ENCODE results near the gene VIPR1.

VIPR1 gene

DNA sequence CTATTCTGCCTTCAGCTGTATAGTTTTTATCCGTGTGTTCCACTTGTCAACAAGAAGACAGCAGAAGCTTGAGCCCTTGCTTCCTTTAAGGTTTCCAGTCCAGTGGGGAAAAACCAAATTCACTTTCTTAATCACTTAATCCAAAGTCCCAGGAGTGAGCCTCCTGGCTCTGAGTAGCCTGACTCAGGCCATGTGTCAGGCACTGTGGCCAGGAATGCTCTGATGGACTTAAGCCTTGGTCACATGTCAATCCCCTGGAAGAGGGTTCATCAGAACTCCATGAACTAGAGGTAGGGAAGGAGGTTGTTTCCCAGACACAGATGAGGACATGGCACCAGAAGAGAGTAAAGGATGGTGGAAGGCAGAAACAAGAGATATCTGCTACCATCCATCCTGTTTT lies 8.8 kb downstream of the VIPR1 start:
- DNase-seq (ENCODE audit: low read depth in 2 of 2), result no peak

DNA sequence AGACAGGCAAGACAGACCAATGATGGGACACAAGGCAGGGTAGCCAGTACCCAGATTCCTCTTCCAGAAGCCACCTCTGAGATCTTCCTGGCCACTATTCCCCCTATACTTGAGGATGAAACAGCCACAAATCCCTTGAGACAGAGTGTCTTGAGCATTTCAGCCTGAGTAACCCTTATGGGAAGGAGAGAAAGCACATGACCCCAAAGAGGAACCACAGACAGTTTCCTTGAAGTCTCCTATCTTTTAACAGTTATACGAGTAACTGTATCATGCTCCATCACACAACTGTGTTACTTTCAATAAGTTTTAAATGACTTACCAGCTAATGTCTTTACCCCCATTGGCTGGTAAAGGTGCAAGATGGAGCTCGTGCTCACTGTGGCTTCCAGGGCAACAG lies 9.3 kb downstream of the VIPR1 start:
- DNase-seq (ENCODE audit: low read depth in 2 of 2), result no peak

GRCh38 chr3:42513121-42513520 lies 10.7 kb downstream of the VIPR1 start:
- no peak for DNase-seq (ENCODE audit: low read depth in 2 of 2)

DNA sequence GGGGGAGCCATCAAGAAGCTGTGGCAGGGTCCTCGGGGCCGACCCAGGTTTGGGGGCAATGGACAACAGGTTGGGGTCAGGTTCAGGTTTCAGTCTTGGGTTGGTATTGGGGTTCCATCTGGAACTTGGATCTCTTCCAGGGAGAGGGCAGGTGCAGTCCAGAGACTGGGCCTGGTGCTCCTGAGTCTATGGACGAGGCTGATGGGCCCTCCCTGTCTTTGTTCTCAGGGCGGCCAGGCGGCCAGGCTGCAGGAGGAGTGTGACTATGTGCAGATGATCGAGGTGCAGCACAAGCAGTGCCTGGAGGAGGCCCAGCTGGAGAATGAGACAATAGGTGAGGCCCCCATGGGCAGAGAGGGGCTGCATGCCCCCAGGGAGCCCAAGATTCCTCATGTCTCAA lies 11.1 kb downstream of the VIPR1 start:
- no peak for DNase-seq (ENCODE audit: low read depth in 2 of 2)

- DNase-seq (ENCODE audit: low read depth in 2 of 2), result no peak
Measured at GRCh38 chr3:42514876-42515275, 12.4 kb downstream of the VIPR1 start.

DNA sequence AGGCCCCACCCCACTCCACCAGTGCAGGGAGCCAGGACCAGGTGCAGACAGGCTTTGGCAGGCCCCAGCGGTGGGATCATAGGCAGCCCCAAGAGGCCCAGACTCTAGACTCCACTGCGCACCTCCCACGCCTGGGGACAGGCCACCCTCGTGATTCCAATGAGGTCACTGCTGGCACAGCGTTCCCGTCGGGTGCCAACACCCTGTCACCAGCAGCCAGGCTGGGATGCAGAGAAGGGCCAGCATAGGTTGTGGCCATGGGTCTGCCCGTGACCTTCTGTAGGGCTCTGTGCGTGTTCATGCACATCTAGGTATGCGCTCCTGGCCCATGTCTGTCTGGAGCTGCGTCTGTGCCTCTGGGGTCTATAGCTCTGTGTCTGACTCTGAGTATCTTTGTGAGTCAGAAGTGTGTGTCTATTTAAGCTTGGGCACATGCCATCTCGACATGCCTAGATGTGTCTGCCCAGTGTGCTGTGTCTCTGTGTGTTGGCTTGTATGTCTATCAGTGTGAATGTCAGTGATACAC lies 13.0 kb downstream of the VIPR1 start:
- DNase-seq (ENCODE audit: low read depth in 2 of 2), result no peak

- DNase-seq (ENCODE audit: low read depth in 2 of 2), result no peak
Measured at GRCh38 chr3:42515976-42516375, 13.5 kb downstream of the VIPR1 start.

DNA sequence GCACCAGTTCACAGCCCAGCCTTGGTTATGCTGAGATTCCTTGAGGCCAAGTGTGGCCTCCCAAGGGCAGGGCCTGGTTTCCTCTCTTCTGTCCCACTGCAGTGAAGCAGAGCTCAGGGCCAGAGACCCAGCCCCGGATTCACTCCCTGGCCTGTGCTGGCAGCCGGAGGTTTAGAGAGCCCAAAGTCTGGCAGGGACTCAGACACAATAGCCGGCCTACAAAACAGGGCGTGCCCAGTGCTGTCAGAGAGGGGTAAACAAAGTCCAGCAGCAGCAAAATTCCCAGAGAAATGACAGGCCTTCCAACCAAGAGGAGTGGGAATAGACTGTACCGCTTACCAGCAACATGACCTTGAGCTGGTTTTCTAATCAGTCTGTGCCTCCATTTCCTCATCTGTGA lies 14.0 kb downstream of the VIPR1 start:
- no peak for DNase-seq (ENCODE audit: low read depth in 2 of 2)

DNA sequence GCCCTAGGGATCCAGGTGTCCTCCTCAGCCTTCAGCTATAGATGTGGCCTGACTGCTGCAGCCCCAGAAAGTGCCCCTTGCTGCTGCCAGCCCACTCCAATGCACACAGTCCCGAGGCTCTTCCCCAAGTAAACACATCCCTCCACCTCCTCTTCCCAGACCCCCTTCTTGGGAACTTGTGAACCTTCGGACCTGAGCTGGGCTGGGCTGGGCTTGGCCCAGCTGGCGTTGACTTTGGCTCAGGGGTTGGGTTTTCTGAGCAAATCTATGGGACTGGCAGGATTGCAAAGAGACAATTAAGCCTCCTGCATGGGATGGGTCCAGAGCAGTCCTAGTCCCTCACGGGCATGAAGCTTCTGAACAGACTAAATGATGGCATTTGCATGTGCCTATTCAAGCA lies 14.7 kb downstream of the VIPR1 start:
- DNase-seq (ENCODE audit: low read depth in 2 of 2), result no peak

GRCh38 chr3:42518800-42519567 lies 16.5 kb downstream of the VIPR1 start:
- no peak for DNase-seq (ENCODE audit: low read depth in 2 of 2)

DNA sequence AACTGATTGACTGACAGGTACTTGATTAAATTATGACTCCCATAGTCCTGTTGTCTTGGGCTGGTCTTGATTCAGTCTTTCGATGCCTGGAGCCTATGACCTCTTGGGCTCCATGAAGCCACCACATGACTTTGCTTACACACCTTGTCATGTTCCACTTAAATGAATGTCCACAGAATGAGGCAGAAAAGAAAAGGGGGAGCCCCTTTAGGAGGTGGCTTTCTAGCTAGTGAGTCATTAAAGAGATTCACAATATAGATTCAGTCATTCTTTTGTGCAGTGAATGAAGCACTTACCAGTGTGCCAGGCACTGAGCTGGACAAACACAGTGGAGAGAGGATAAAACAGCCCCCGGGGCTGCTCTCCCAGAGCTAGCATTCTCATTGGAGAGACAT lies 17.1 kb downstream of the VIPR1 start:
- no peak for DNase-seq (ENCODE audit: low read depth in 2 of 2)

DNA sequence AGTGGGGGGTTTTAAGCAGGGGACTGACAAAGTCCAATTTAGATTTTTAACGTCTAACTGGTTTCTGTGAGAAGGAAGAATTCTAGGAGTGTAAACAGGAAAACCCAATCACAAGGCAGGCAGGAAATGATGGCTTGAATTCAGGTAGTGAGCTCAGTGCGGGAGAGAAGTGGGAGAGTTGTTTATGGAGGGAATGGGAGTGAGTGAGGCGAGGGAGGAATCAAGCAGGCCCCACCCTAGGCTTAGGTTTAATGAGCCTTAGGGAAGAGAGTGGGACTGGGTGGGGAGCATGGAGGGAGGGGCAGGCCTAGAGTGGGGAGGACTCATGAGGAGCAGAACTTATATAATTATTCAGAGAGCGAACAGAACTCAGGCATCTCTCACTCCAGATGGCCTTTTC lies 17.9 kb downstream of the VIPR1 start:
- no peak for DNase-seq (ENCODE audit: low read depth in 2 of 2)

GRCh38 chr3:42520906-42521305 lies 18.5 kb downstream of the VIPR1 start:
- no peak for DNase-seq (ENCODE audit: low read depth in 2 of 2)

DNA sequence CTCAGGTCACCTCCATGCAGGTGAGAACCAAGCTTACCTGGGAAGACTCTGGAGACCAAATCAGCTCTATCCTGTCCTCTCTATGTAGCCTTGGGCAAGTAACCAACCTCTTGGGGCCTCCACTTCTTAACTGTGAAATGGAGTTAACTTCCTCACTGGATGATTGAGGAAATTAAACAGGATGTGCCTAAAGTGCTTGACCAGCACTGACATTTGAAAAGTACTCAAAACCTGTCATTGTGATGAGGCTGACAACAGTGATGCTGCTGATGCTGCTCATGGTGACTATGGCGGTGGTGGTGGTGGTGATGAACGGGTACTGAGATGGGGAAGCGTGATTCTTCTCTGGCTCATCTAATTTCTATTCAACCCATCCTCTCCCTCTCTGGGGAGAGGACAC lies 22.3 kb downstream of the VIPR1 start:
- DNase-seq (ENCODE audit: low read depth in 2 of 2), result no peak

- no peak for DNase-seq (ENCODE audit: low read depth in 2 of 2)
Measured at GRCh38 chr3:42525212-42525611, 22.8 kb downstream of the VIPR1 start.

DNA sequence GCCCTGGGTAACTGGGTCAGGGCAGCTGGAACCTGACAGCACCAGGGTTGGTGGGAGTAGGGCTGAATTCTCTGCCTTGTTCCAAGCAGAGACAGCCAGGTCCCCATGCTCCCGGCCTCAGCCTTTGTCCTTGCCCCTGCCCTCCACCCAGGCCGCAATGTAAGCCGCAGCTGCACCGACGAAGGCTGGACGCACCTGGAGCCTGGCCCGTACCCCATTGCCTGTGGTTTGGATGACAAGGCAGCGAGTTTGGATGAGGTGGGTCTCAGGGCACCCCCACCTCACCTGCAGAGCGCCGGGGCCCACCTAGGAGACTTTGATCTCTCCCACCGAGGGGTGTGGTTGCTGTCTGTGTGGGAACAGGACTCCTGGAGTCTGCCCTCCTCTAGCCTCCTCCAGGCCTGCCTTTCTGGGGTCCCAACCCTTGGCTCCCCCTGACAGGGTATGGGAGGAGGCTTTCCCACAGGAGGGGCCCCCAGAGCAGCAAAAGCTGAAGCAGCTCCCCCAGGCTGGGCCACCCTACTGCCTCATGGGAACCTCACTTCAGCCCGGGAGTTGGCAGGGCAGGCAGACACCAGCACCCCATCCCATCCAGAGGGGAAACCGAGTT lies 23.4 kb downstream of the VIPR1 start:
- DNase-seq (ENCODE audit: low read depth in 2 of 2), result no peak

DNA sequence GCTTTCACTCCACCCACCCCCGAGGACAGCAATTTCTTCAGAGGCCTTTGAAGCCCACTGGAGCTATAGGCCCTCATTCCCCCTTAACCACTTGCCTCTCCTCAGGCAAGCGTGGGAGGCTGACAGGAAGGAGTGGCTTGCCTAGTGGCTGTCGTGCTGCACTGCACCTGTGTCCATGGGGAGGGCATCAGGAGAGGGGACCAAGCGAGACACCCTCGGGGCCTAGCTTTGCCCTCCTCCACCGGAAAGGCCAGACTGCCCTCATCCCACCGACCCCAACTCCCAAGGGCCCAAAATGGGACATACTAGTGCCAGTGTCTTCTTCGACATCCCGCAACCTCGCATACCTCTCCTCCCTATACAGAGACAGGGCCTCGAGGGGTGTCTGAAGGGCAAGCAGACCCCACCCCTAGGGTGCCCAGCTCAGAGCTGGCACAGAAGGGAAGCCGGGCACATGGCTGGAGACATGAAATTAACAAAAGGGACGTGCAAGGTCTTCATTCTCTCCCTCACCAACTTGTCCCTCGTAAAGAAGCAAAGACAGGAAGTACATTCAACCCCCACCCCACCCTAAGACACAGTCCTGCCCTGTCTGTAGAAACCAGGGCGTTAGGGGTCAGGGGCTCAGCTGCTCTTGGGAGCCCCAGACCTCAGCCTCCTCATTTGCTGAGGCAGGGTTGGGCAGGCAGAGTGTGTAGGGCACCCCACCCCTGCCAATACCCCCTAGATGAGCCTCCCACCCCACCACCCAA lies 24.3 kb downstream of the VIPR1 start:
- peak; percentile 40 to 41 for DNase-seq (ENCODE audit: low read depth in 2 of 2)

DNA sequence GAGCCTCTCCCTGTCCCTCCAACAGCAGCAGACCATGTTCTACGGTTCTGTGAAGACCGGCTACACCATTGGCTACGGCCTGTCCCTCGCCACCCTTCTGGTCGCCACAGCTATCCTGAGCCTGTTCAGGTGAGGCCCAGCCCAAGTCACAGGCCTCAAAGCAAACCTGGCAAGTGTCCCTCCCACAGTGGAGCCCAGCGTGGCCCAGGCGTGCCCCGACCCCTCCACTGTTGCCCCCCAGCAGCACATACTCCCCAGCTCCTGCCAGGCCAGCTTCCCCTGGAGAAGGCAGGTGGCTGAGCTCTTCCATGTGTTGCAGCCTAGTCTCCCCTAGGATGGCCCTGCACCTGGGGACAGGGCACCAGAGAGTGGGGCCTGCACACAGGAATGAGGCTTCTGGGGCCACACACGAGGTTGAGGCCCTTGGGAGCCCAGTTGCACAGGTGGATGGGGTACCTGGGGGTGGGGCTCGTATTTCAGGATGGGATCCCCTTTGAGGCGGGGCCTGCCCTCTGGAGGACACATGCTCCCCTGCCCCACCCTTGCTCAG lies 25.0 kb downstream of the VIPR1 start:
- DNase-seq (ENCODE audit: low read depth in 2 of 2), result no peak

- DNase-seq (ENCODE audit: low read depth in 2 of 2), result no peak
Measured at GRCh38 chr3:42529468-42529867, 27.0 kb downstream of the VIPR1 start.

- DNase-seq (ENCODE audit: low read depth in 2 of 2), result no peak
Measured at GRCh38 chr3:42530073-42530472, 27.6 kb downstream of the VIPR1 start.

DNA sequence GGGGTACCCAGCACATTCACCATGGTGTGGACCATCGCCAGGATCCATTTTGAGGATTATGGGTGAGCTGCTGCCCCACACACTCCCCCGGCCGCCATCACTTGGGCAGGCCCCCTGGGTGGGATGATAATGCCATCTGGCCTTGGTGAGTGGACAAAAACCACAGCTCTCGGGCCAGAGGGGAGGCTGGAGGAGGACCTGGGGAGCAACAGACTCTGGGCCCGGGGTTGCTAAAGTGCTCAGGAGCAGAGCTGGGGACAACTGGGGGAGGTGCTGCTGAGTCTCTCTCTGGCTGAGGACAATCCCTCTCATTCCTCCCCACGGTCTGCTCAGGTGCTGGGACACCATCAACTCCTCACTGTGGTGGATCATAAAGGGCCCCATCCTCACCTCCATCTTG lies 29.0 kb downstream of the VIPR1 start:
- no peak for DNase-seq (ENCODE audit: low read depth in 2 of 2)

DNA sequence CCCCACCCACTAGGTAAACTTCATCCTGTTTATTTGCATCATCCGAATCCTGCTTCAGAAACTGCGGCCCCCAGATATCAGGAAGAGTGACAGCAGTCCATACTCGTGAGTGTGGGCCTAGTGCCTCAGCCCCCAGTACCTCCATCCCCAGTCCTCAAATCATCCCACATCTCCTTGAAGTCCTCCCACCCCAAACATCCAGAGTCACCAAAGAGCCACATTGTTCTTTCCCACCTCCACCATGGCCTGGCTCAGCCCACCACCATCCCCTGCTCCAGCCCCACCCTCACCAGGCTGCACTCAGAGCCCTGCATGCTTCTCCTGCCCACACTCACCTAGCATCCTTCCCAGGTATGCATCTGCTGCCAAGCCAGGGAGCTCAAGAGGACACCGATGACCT lies 29.8 kb downstream of the VIPR1 start:
- DNase-seq (ENCODE audit: low read depth in 2 of 2), result no peak
